SK-N-SH treated with all-trans-retinoic acid at 6 μM for 48 hours (cell line): ENCODE data around the gene ASNSD1.

ENCODE experiments used
- ATAC-seq: fragments of 200-7000 bp; cut with Tn5 transposase; 3 replicates; pipeline ENCODE4 v1.9.1; 2020; ENCODE audit warnings: mild to moderate bottlenecking, moderate library complexity
- ARNTL ChIP-seq: fragments of 450-650 bp; formaldehyde crosslinking; IDR thresholded peaks from 2 replicates; pipeline ENCODE4 v1.5.0; 2020; ENCODE audit warnings: low read depth, mild to moderate bottlenecking, moderate library complexity, borderline replicate concordance
- BACH2 ChIP-seq: fragments of 250-450 bp; sonication (Bioruptor Pico); IDR thresholded peaks from 2 replicates; pipeline ENCODE4 v1.9.0; 2021; ENCODE audit warnings: mild to moderate bottlenecking, borderline replicate concordance
- CREB5 ChIP-seq: fragments of 250-450 bp; sonication (Bioruptor Pico); IDR thresholded peaks from 2 replicates; pipeline ENCODE4 v1.5.1; 2020; ENCODE audit warnings: low read depth, mild to moderate bottlenecking, moderate library complexity
- CSDC2 ChIP-seq: fragments of 250-450 bp; sonication (Bioruptor Pico); IDR thresholded peaks from 2 replicates; pipeline ENCODE4 v1.5.0; 2020; ENCODE audit warnings: mild to moderate bottlenecking, moderate library complexity
- CSRNP3 ChIP-seq: fragments of 250-450 bp; sonication (Bioruptor Pico); IDR thresholded peaks from 2 replicates; pipeline ENCODE4 v1.5.1; 2021; ENCODE audit warnings: mild to moderate bottlenecking, moderate library complexity
- ESRRG ChIP-seq: fragments of 250-450 bp; sonication (Bioruptor Pico); IDR thresholded peaks from 2 replicates; pipeline ENCODE4 v1.6.1; 2021; ENCODE audit warnings: mild to moderate bottlenecking
- GLIS3 ChIP-seq: fragments of 250-450 bp; sonication (Bioruptor Pico); IDR thresholded peaks from 2 replicates; pipeline ENCODE4 v1.5.0; 2020; ENCODE audit warnings: mild to moderate bottlenecking, moderate library complexity
- ISL1 ChIP-seq: fragments of 250-450 bp; sonication (Bioruptor Pico); IDR thresholded peaks from 2 replicates; pipeline ENCODE4 v2.1.2; 2022; ENCODE audit warnings: mild to moderate bottlenecking, moderate library complexity
- OSR1 ChIP-seq: fragments of 250-450 bp; sonication (Bioruptor Pico); IDR thresholded peaks from 2 replicates; pipeline ENCODE4 v1.8.0; 2022; ENCODE audit warnings: moderate library complexity, mild to moderate bottlenecking, inconsistent platforms
- PATZ1 ChIP-seq: fragments of 250-450 bp; sonication (Bioruptor Pico); IDR thresholded peaks from 2 replicates; pipeline ENCODE4 v1.8.0; 2020; ENCODE audit warnings: mild to moderate bottlenecking, moderate library complexity, borderline replicate concordance
- POU6F1 ChIP-seq: fragments of 250-450 bp; sonication (Bioruptor Pico); IDR thresholded peaks from 2 replicates; pipeline ENCODE4 v1.8.0; 2021; ENCODE audit warnings: low read depth, mild to moderate bottlenecking, moderate library complexity, borderline replicate concordance
- PPARA ChIP-seq: fragments of 250-450 bp; sonication (Bioruptor Pico); IDR thresholded peaks from 2 replicates; pipeline ENCODE4 v1.5.0; 2020; ENCODE audit warnings: mild to moderate bottlenecking, borderline replicate concordance
- RARB ChIP-seq: fragments of 250-450 bp; sonication (Bioruptor Pico); IDR thresholded peaks from 2 replicates; pipeline ENCODE4 v1.8.0; 2021; ENCODE audit warnings: mild to moderate bottlenecking, moderate library complexity
- SNAI2 ChIP-seq: fragments of 250-450 bp; sonication (Bioruptor Pico); IDR thresholded peaks from 2 replicates; pipeline ENCODE4 v1.5.0; 2020; ENCODE audit warnings: mild to moderate bottlenecking, moderate library complexity
- TOX ChIP-seq: fragments of 250-450 bp; sonication (Bioruptor Pico); IDR thresholded peaks from 2 replicates; pipeline ENCODE4 v1.8.0; 2021; ENCODE audit warnings: mild to moderate bottlenecking, moderate library complexity, borderline replicate concordance
- TSHZ2 ChIP-seq: fragments of 250-450 bp; sonication (Bioruptor Pico); IDR thresholded peaks from 2 replicates; pipeline ENCODE4 v1.5.0; 2020; ENCODE audit warnings: mild to moderate bottlenecking, moderate library complexity
- ZC3H10 ChIP-seq: fragments of 250-450 bp; sonication (Bioruptor Pico); IDR thresholded peaks from 2 replicates; pipeline ENCODE4 v1.5.1; 2021; ENCODE audit warnings: mild to moderate bottlenecking, moderate library complexity
- ZFP3 ChIP-seq: fragments of 250-450 bp; sonication (Bioruptor Pico); IDR thresholded peaks from 2 replicates; pipeline ENCODE4 v1.5.0; 2020; ENCODE audit warnings: mild to moderate bottlenecking, moderate library complexity
- ZFP30 ChIP-seq: fragments of 450-650 bp; formaldehyde crosslinking; IDR thresholded peaks from 2 replicates; pipeline ENCODE4 v1.5.0; 2022; ENCODE audit warnings: mild to moderate bottlenecking, moderate library complexity
- ZNF565 ChIP-seq: fragments of 450-650 bp; formaldehyde crosslinking; conservative IDR thresholded peaks from 2 replicates; pipeline ENCODE4 v1.5.0; 2020; ENCODE audit warnings: low read depth, mild to moderate bottlenecking, moderate library complexity
- ZNF70 ChIP-seq: fragments of 450-650 bp; formaldehyde crosslinking; IDR thresholded peaks from 2 replicates; pipeline ENCODE4 v1.5.0; 2020; ENCODE audit warnings: mild to moderate bottlenecking, moderate library complexity
- ZNF8 ChIP-seq: fragments of 450-650 bp; formaldehyde crosslinking; IDR thresholded peaks from 2 replicates; pipeline ENCODE4 v1.5.0; 2020; ENCODE audit warnings: mild to moderate bottlenecking, moderate library complexity

The ASNSD1 gene

GRCh38 chr2:189621781-189622180, 39.5 kb upstream of the ASNSD1 start:
- TF ChIP-seq ZFP3 (CRISPR knock-in tag) (no peak), CREB5 (CRISPR knock-in tag) (no peak), BACH2 (CRISPR knock-in tag) (no peak), TSHZ2 (CRISPR knock-in tag) (no peak), ZC3H10 (CRISPR knock-in tag) (no peak), ARNTL (CRISPR knock-in tag) (no peak), PPARA (no peak), POU6F1 (CRISPR knock-in tag) (no peak), SNAI2 (no peak), ZNF70 (CRISPR knock-in tag) (no peak), CSDC2 (CRISPR knock-in tag) (no peak), OSR1 (no peak)
- ATAC-seq, result no peak

GRCh38 chr2:189623049-189623448, 38.2 kb upstream of the ASNSD1 start:
- TF ChIP-seq ZNF565 (no peak), CREB5 (CRISPR knock-in tag) (no peak), CSRNP3 (CRISPR knock-in tag) (no peak), PPARA (no peak), POU6F1 (CRISPR knock-in tag) (no peak), TSHZ2 (CRISPR knock-in tag) (no peak), SNAI2 (no peak), ZNF8 (CRISPR knock-in tag) (no peak), PATZ1 (CRISPR knock-in tag) (no peak), ZFP3 (CRISPR knock-in tag) (no peak), GLIS3 (CRISPR knock-in tag) (no peak), ESRRG (CRISPR knock-in tag) (no peak), ZNF70 (CRISPR knock-in tag) (no peak), TOX (CRISPR knock-in tag) (no peak), RARB (CRISPR knock-in tag) (no peak), ISL1 (CRISPR knock-in tag) (no peak), BACH2 (CRISPR knock-in tag) (no peak), ARNTL (CRISPR knock-in tag) (no peak), ZFP30 (CRISPR knock-in tag) (no peak)
- ATAC-seq, result no peak
